Measurements from ENCODE around the gene LRMDA.

DNA sequence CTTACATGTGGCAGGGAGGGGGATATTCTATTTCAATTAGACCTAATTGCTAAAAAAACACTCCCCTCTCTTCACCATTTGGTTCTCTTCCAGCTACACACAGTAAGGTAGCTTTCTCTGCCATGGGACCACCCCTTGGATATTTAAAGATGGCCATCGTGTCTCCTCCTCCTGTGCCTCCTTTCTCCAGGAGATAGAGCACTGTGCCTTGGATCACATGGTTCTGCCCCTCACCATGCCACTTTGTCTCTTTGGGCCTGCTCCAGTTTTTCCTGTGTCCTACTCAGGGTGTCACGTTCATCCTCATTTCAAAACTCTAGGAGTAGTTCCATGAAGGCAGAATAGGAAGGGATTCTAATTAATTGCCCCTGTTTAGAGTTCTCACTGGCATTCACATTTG, 1146.0 kb downstream of the LRMDA start:
- TF ChIP-seq, protein P1, sequence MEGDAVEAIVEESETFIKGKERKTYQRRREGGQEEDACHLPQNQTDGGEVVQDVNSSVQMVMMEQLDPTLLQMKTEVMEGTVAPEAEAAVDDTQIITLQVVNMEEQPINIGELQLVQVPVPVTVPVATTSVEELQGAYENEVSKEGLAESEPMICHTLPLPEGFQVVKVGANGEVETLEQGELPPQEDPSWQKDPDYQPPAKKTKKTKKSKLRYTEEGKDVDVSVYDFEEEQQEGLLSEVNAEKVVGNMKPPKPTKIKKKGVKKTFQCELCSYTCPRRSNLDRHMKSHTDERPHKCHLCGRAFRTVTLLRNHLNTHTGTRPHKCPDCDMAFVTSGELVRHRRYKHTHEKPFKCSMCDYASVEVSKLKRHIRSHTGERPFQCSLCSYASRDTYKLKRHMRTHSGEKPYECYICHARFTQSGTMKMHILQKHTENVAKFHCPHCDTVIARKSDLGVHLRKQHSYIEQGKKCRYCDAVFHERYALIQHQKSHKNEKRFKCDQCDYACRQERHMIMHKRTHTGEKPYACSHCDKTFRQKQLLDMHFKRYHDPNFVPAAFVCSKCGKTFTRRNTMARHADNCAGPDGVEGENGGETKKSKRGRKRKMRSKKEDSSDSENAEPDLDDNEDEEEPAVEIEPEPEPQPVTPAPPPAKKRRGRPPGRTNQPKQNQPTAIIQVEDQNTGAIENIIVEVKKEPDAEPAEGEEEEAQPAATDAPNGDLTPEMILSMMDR (IDR thresholded peaks at IDR 0.05; ENCODE audit: insufficient read depth, low read length, poor library complexity, severe bottlenecking), result no peak
- no peak for TF ChIP-seq EZH2phosphoT487 (conservative IDR thresholded peaks at IDR 0.05; ENCODE audit: low read length)

Data from SU-DHL-6 (cell line).